ENCODE results near the gene CREBRF.

DNA sequence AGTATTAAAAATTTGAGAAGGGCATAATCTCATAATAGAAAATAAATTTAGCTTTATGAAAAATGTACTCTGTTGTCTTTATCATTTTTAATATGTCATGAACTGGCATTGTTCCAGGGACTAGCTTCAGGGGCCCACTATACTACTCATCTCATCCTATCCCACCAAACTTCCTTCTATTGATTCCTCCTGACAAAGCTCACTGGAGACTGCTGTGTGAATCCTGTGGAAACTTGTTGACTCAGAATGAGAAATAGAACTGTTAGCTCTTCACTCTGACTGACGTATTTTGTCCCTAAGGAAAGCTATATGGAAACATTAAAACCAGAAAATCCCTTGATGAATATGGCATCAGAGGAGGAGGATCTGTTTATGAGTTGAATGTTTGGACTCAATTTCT is 58.4 kb downstream of the CREBRF start:
- TF ChIP-seq YY1 (IDR thresholded peaks at IDR 0.05; ENCODE audit: insufficient read depth, insufficient read length) (no peak), SUZ12 (IDR thresholded peaks at IDR 0.05; ENCODE audit: extremely low read depth, insufficient read depth, insufficient read length) (no peak)
